Measurements from ENCODE around the gene ETFRF1.
A peak's percentile ranks its signal among the peaks of the same experiment; 100 is the strongest.

The ETFRF1 gene

DNA sequence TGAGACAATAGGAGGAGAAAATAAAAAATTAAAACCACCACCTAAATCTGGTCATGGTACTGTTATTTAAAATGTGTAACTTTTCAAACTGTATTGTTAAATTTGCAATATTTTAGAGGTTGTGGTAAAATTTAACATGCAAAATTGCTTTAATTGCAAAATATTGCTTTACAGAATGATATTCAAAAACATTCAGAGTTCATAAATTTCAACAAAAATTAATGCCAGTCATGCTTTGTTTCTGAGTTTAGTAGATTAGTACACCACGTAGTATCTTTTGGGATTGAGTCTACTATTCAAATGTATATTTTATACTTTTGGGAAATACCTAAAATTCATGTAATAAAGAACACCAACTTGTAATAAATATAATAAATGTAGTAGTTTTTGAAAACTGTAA is 18.3 kb downstream of the ETFRF1 start:
- DNase-seq (ENCODE audit: low read depth in 2 of 2) = no peak

DNA sequence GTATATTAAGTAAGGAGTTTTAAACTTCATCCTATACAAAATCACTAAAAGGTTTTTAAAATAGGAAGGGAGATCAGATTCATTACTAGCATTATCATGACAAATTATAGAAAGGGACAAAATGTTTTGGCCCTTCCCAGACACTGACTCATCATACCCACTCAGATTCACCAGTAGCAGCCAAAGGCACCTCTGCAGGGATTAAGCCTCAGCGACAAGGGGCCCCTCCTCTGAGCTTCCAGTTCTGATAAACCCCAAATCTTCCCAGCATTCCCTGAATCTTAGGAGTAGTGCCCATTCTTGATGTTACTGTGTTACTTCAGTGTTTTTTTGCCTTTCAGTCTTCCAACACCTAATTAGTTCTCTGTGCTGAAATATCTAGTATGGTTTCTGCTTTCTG is 41.2 kb downstream of the ETFRF1 start:
- no peak for DNase-seq (ENCODE audit: low read depth in 2 of 2)

DNA sequence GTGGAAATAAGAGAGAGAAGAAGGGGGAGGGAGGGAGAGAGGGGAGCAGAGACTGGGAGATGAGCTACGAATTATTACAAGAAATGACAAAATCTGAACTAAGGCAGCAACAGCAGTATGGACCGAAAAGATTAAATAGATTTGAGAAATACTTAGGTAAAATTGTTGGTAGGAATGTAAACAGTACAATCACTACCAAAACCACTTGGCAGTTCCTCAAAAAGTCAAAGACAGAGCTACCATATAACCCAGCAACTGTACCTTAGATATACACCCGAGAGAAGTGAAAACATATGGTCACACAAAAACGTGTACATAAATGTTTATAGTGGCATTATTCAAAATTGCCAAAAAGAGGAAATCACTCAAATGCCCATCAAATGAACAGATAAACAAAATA is 41.6 kb downstream of the ETFRF1 start:
- DNase-seq (ENCODE audit: low read depth in 2 of 2) = no peak

DNA sequence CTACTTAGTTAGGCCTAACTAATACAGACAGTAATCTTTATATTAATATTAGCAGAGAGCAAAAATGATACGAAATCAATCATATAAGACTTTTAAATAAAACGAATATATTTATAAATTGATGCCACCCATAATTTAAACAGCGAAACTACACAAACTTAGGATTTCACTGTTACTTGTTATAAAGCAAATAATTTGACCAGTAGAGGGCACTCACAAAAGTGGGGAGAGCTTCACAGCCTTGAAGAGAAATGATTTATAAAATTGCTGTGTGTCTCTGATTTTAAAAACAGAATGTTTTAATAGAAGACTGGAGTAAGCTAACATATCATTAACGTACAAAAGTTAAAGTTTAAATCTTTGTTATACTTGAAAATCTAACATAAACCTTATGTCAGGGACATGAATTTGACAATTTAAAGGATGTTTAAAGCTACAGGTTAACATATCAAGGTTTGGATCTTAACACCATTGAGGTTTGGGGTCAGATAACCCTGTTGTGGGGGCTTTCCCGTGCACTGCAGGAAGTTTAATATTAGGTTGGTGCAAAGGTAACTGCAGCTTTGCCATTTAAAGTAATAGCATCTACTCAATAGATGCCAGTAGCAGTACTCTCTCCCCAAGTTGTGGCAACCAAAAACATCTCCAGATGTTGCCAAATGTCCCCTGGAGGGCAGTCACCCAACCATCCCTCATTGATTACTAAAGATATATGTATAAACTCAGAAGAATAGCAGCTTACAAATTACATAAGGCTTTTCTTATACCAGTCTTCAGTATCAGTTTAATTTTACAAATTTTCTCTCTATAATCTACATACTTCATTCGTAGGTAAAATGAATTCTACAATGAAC is 46.4 kb downstream of the ETFRF1 start:
- DNase-seq (ENCODE audit: low read depth in 2 of 2) = no peak

DNA sequence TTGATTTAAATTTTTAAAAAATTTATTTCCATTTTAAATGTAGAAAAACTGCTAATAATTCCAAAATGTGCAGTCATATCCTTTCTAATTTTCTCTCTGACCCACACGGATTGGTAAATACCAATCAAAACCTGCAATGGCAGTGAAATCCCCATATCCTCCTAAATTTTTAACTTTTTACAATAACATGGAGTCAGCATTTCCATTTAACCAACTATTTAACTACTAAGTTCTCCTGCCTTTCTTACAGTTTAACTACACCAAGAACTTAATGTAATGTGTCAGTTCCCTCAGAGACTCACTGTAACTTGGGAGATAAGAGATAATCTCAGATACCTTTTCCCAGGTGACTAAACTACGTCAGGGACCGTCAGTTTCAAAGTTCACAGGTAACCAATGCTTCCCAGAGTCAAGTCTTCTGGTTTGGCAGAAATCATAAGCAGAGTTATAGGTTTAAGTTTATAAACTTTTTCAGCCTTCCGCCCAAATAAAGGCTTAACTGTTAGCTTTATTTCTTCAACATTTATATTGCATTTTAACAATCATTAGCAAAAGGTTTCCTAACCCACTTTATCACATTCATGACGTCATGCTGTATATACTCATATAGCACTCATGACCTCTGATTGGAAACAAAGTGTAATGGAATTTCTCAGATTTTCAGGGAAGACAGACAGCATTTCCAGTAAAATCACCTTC is 48.1 kb downstream of the ETFRF1 start:
- DNase-seq (ENCODE audit: low read depth in 2 of 2) = no peak

DNA sequence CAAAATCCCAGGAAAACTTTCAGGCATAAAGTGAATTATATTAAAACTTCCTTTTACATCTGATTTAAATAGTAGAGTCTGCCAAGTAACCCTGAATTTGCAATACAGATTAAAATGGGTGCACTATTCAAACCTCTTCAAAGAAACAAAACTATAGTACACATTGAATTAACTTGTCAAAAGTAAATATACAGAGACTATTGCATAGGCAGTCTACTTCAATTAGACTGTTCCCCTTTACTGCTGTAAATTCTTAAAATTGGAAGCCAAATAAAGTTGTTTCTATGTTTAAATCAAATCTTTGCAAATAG is 48.6 kb downstream of the ETFRF1 start:
- no peak for DNase-seq (ENCODE audit: low read depth in 2 of 2)

DNA sequence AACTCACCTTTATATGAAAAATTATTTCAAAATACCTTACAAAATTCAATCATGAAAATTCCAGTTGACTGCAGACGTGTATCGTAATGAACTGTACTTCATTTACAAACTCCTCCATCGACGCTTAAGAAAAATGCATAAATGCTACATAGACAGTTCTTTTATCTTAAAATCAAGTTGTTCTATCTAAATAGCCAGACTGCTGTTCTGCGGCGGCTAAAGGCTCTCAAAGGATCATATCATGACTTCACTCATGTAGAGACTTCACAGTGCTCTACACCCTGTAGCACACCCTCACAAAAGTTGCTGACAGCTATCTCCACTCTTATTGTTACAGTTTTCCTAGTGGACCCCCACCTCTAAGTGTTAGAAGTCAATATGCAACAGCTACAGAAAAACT is 50.5 kb downstream of the ETFRF1 start:
- no peak for DNase-seq (ENCODE audit: low read depth in 2 of 2)

DNA sequence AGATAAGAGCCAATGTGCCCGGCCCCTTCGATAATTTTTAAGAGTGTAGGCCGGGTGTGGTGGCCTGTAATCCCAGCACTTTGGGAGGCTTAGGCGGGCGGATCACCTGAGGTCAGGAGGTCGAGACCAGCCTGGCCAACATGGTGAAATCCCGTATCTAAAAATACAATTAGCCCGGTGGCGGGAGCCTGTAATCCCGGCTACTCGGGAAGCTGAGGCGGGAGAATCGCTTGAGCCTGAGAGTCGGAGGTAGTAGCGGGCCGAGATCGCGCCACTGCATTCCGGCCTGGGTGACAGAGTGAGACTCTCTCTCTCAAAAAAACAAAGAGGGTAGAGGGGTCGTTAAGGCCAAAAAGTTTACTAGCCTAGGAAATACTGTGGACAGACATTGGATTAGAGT is 53.1 kb downstream of the ETFRF1 start:
- no peak for DNase-seq (ENCODE audit: low read depth in 2 of 2)

DNA sequence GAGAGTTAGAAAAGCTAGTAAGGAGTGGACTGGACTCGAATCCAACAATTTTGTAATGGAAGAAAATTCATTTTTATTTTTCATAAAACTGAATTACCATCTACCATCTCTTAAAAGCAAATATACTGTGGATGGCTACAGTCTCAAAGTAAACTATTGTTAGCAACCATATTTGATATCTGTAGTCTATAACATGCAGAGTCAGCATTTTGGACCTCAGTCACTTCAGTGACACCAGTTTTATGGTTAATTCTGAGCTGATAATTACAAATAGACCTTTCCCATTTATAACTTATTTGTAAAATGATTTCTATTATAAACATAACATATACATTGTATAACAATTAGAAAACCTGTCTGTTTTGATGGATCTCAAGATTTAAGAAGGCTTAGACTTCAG is 53.7 kb downstream of the ETFRF1 start:
- no peak for DNase-seq (ENCODE audit: low read depth in 2 of 2)

DNA sequence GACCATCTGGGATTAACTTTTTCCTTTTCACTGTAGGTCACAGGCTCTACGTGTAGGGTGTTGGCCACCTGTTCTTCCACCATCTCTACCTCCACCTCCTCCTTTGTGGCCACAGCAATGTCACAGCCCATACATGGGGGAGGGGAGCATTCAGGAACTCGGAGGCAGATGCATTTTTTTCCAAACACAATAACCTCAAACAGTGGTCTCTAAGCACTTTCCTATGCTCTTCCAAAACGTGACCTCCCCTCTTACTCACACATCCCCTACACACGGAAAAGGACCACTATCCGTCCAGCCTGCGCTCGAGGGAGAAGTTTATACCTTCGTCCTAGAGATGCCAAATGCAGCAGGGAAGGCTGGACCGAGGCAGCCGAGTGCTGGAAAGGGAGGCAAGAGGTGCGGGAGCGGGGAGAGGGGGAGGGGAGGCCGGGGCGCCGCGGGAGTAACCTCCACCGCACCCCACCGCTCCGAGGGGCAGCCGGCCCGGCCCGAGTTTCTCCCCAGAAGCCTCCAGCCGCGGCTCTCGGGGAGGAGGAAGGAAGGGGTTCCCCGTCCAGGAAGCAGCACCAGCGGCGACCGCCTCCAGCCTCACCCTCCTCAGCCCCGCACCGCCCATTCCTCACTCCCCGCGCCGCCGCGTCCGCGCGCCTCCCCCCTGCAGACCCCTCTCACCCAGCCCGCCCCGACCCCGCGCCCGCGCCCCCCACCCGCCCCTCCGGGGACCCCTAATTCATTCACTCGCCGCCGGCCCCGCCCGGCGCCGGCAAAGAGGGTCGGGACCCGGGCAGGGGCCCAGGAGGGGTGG is 55.1 kb downstream of the ETFRF1 start:
- peak; percentile 19 to 38 for DNase-seq (ENCODE audit: low read depth in 2 of 2)

DNA sequence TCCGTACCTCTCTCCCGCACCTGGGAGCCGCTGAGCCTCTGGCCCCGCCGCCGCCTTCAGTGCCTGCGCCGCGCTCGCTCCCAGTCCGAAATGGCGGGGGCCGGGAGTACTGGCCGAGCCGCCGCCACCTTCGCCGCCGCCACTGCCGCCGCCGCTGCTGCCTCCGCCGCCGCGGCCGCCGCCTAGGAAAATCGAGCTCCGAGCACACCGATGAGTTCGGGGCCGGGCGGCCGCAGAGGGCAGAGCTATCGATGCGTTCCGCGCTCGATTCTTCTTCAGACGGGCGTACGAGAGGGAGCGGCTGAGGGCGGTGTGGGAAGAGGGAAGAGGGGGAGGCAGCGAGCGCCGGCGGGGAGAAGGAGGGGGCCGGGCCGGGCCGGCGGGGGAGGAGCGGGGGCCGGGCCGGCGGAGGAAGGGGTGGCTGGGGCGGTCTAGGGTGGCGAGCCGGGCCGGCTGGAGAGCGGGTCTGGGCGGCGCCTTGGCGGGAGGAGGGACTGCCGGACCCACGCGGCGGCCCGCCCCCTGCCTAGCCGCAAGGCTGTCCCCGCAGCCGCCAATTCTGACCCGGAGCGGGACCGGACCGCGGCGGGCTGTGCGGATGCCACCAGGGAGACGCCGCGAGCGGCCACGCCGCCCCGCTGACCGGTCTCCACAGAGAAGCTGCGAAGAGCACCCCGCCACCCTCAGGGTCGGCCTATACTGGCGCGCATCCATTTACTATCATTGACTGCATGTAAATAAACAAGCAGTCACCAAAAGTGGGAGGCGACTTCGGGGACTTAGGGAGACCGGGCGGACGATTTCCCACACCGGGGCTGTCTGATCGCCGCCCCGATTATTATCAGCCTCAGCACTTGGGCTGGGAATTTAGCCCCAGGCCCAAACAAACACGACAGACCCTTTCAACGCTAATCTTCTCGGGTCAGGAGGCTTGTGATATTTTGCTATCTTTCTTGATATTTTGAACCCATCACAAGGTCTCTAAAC is 56.0 kb downstream of the ETFRF1 start, which contains the start of gene KRAS:
Gene KRAS (minus strand): TSS at position 186 of the 987 bp plus-strand sequence.
- peak; percentile 84 to 89 for DNase-seq (ENCODE audit: low read depth in 2 of 2)

DNA sequence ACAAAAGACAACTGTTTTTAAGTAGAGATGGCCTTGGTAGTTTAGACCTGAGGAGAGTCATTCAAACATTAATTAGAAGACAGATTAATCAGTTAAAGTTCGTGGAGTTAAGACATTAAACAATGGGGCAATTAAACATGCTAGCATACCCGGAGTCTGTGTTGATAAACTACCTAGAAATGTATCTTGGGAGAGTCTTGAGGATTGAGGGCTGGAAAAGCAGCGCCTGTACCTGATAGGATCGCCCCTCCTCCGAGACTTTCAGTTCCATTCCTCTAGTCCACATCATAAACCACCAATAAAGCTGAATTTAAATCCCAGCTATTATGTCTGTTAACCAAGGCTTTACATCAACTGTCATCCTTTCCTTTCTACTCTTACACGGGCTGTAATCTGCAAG is 56.7 kb downstream of the ETFRF1 start:
- no peak for DNase-seq (ENCODE audit: low read depth in 2 of 2)

DNA sequence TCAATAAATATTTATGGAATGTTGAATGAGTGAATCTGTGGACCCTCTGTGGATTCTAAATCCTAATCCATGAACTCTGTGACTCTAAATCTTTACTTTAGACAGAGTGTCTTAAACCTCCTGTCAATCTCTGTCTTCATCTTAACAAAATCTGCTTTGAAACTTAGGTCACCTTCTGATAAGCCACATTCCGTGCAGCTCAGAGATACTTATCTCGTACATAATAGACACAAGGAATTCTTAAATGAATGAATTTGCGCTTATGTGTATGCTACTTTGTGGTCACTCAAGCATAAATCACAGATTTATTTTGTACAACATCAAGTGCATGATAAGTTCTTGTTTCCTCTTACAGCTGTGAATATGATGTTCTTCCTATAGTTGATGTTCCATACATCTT is 57.9 kb downstream of the ETFRF1 start:
- no peak for DNase-seq (ENCODE audit: low read depth in 2 of 2)

DNA sequence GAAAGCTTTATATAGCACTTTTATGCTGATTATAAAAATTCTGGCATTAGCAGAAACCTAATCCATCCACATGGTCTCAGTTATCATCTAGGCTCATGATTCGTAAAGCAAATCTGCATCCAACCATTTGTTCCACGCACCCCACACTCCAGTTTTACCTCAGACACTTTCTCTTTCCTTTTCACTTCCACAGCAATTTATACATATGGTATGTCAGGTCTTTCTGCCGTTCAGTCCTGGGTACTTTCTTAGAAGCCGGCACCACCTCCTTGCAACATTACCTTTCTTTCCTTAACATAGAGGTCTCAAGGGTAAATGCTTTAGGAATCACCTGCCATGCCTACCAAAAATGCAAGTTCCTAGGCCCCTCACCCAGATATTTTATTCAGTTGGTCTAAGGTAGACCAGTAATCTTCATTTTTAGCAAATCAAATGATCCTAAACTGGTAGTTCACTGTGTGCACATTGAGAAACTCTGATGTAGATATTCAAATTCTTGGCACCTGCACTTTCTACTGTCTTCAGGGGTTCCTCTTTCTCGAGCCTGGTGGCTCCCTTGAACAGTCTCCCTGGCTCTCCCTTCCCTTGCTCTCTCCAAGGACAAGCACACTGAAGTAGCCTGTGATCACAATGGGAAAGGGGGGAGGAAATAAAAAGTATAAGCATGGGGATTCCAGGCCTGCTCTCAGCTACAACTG is 58.5 kb downstream of the ETFRF1 start:
- no peak for DNase-seq (ENCODE audit: low read depth in 2 of 2)

DNA sequence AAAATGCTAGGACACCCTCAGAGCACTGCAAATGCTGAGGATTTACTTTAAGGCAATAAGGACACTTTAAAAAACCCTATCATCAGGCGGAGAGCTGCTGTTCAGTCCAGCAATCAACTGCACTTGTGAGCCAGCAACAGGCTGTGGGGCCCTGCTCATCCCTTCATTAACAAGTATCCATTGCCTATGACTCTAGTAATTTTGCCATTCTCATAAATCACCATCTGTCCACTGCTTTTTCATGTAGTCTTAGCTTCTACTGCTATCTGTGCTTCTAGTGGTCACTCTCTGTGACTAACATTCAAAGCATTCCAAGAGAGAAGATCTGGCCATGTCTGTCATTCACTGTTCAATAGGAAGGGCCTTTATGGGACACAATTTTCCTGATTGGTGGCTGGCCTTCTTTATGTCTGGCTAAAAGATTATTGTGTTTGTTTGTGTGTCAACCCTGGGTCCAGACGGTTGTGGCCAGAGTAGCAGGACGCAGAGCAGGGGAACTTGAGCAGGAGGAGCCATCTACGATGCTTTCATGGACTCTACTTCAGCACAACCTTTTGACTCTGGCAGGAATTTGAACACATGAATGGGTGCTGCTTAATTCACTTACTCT is 59.3 kb downstream of the ETFRF1 start:
- DNase-seq (ENCODE audit: low read depth in 2 of 2) = no peak

Data from stimulated activated CD4-positive, alpha-beta T cell treated with anti-CD3 and anti-CD28 coated beads, Interleukin-4, amount 100 ng/mL, for 48 hours (primary cell).